ENCODE measurements around the gene ADA.

The ADA gene

DNA sequence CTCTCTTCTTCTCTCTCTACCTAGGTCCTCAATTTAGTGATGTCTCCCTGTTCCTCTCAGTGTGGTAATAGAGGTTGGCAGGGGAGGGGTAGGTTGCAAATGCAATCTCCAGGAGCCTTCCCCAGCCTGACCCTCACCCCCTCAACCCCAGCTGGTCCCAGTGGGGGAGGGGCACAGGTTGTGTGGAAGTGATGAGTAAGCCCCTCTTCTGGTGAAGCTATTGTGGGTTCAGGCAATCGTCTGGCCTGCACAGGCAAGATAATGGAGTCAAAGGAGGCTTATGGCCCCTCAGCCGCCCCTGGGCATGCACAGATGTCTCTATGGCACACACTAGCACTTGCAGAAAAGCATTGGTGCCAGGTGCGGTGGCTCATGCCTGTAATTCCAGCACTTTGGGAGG lies 10.8 kb upstream of the ADA start:
- H3K27me3 ChIP-seq (ENCODE audit: insufficient read depth, poor library complexity, severe bottlenecking), result no peaks in the 10 kb centered on the region
- no peak overlapping the region for H3K4me3 ChIP-seq (replicated peaks; ENCODE audit: insufficient read depth, low read length)
- DNase-seq (ENCODE audit: low read depth in 1 of 2, low spot score in 1 of 2), result peak in 1 of 2 experiments; percentile 53
- TF ChIP-seq GABPA (IDR thresholded peaks at IDR 0.05; ENCODE audit: low read depth), result no peak
- TF ChIP-seq REST (IDR thresholded peaks at IDR 0.05; ENCODE audit: insufficient replicate concordance, low read depth), result no peak
- no peak for TF ChIP-seq POLR2AphosphoS5 (IDR thresholded peaks at IDR 0.05; ENCODE audit: low read depth)
- no peak for TF ChIP-seq SPI1 (IDR thresholded peaks at IDR 0.05; ENCODE audit: borderline replicate concordance, low read depth)
- TF ChIP-seq CTCF (IDR thresholded peaks at IDR 0.05; ENCODE audit: insufficient read depth, low read length), result no peak
- H3K27ac ChIP-seq (replicated peaks), result peak overlapping the region; percentile 82

- no peak overlapping the region for H3K4me3 ChIP-seq (replicated peaks; ENCODE audit: insufficient read depth, low read length)
- peak in 1 of 2 experiments; percentile 48 for DNase-seq (ENCODE audit: low read depth in 1 of 2, low spot score in 1 of 2)
- peak overlapping the region; percentile 27; the same call in 1 of the 2 replicates for H3K27ac ChIP-seq (replicated peaks)
- TF ChIP-seq REST (IDR thresholded peaks at IDR 0.05; ENCODE audit: insufficient replicate concordance, low read depth) (no peak), SPI1 (IDR thresholded peaks at IDR 0.05; ENCODE audit: borderline replicate concordance, low read depth) (no peak), GABPA (IDR thresholded peaks at IDR 0.05; ENCODE audit: low read depth) (no peak), POLR2AphosphoS5 (IDR thresholded peaks at IDR 0.05; ENCODE audit: low read depth) (no peak)
- H3K27me3 ChIP-seq (ENCODE audit: insufficient read depth, poor library complexity, severe bottlenecking), result no peaks in the 10 kb centered on the region
These were observed 9.1 kb upstream of the ADA start for GRCh38 chr20:44660581-44660980.

- no peak overlapping the region for H3K27ac ChIP-seq (replicated peaks)
- H3K4me3 ChIP-seq (replicated peaks; ENCODE audit: insufficient read depth, low read length), result no peak overlapping the region
These were observed 8.4 kb upstream of the ADA start for GRCh38 chr20:44659931-44660330.

More at GRCh38 chr20:44659931-44660330, 8.4 kb upstream of the ADA start:
- no peak for DNase-seq (ENCODE audit: low read depth in 1 of 2, low spot score in 1 of 2)
- TF ChIP-seq CTCF (IDR thresholded peaks at IDR 0.05; ENCODE audit: insufficient read depth, low read length), result no peak
- TF ChIP-seq SPI1 (IDR thresholded peaks at IDR 0.05; ENCODE audit: borderline replicate concordance, low read depth), result no peak
- no peak for TF ChIP-seq GABPA (IDR thresholded peaks at IDR 0.05; ENCODE audit: low read depth)
- TF ChIP-seq REST (IDR thresholded peaks at IDR 0.05; ENCODE audit: insufficient replicate concordance, low read depth), result no peak
- no peak for TF ChIP-seq POLR2AphosphoS5 (IDR thresholded peaks at IDR 0.05; ENCODE audit: low read depth)
- H3K27me3 ChIP-seq (ENCODE audit: insufficient read depth, poor library complexity, severe bottlenecking), result no peaks in the 10 kb centered on the region
